Right ventricle myocardium inferior (tissue), 1 donor: ENCODE results near the gene IL1A. TPM values are rescaled to one million over a fixed set of nuclear protein-coding genes. Genes with fewer than 3 reads are reported as not detected.

Source experiments
- ATAC-seq: fragments of 200-7000 bp; cut with Tn5 transposase; one replicate; pipeline ENCODE4 v1.9.1; 2020; ENCODE audit warnings: mild to moderate bottlenecking, moderate library complexity
- DNase-seq: peaks from one replicate; pipeline ENCODE4 v3.0.0; 2021; ENCODE audit errors: missing footprints
- intact Hi-C: fragments of 100-400 bp; cut with DNase I; formaldehyde crosslinking; loops from one replicate; pipeline ENCODE4 v1.11.0; 2022
- total RNA-seq: library from RNA; stranded (reverse); fragmentation: NEBNext Ultra II Directional; extraction: Animal tissue kit (Norgen Biotek cat#: 25700); gene quantifications from one replicate; pipeline ENCODE4 v1.2.1, GENCODE V29; 2021
- donor health status: DM: no; HTN: yes; CAD: no; lungs with severe emphysema.

The IL1A gene
- total RNA-seq, 1 donor from 2014 or later: not detected

DNA sequence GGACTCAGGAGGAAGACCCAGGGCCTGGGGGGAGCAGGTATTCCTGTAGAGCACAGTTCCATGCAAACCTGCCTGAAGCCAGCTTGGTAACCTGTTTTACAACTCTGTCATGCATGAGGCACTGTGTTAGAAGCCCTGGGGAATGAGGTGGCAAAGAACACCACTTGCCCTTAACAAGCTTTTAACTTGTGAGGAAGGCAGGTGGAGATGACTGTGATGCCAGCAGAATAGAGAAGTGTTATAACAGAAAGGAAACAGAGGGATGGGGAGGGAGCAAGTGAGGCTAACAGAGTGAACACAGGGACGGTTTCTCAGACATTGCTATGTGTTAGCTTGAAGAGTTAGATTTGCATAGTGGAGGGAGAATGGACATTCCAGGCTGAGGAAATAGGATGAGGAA, 11.5 kb upstream of the IL1A start:
- no peak for ATAC-seq
- intact Hi-C loops: no loop called here
- no peak for DNase-seq

GRCh38 chr2:112794841-112795240, 10.5 kb upstream of the IL1A start:
- ATAC-seq (no peak), DNase-seq (no peak)
- intact Hi-C loops: no loop called here

GRCh38 chr2:112794131-112794733, 9.9 kb upstream of the IL1A start:
- peak; percentile 57 for ATAC-seq
- no peak for DNase-seq
- intact Hi-C loops: no loop called here

DNA sequence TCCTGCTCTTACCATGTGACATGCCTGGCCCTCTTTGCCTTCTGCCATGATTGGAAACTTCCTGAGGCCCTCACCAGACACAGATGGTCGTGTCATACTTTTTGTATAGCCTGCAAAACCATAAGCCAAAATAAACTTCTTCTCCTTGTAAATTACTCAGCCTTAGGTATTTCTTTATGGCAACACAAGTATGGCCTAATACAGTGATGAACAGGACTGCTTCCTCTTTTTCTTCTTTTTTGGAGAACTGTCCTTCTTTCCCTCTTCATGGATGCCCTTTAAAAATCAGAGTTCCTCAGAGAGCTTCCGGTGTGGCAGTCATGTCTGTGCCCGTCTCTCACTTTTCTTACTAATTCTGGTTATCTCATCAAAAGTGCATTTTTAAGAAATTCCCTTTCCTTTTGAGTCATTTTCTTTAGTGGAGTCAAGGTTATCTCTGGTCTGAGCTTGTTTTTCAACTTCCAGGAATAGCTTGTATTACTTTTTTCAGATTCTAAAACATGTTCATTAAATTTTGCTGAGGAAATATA, 9.2 kb upstream of the IL1A start:
- DNase-seq (no peak), ATAC-seq (peak; percentile 60)
- intact Hi-C loops: no loop called here

DNA sequence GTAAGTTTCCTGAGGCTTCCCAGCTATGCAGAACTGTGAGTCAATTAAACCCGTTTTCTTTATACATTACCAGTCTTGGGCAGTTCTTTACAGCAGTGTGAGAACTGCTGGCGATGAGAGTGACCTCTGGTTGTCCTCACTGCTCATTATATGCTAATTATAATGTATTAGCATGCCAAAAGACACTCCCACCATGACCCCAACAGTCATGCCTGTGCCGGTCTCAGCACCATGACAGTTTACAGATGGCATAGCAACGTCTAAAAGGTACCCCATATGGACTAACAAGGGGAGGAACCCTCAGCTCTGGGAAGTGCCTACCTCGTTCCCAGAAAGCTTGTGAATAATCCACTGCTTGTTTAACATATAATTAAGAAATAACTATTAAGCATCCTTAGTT, 8.1 kb upstream of the IL1A start:
- ATAC-seq: no peak
- intact Hi-C loops: no loop called here

DNA sequence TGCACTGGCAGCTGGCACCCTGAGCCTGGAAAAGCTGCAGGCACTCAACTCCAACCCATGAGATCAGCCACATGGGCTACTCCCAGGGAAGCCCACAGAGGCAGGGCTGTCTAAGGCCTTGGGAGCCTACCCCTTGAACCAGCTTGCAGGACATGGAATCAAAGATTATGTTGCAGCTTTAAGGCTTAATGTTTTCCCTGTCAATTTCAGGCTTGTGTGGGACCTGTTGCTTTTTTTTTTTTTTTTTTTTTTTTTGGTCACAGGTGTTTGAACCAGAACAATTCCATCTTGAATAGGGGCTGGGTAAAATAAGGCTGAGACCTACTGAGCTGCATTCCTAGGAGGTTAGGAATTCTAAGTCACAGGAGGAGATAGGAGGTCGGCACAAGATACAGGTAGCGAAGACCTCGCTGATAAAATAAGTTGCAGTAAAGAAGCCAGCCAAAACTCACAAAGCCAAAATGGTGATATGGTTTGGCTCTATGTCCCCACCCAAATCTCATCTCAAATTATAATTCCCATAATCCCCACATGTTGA, 7.5 kb upstream of the IL1A start:
- ATAC-seq (no peak), DNase-seq (no peak)
- intact Hi-C loops: no loop called here

More for the DNA sequence above, 8.1 kb upstream of the IL1A start:
- DNase-seq: no peak

DNA sequence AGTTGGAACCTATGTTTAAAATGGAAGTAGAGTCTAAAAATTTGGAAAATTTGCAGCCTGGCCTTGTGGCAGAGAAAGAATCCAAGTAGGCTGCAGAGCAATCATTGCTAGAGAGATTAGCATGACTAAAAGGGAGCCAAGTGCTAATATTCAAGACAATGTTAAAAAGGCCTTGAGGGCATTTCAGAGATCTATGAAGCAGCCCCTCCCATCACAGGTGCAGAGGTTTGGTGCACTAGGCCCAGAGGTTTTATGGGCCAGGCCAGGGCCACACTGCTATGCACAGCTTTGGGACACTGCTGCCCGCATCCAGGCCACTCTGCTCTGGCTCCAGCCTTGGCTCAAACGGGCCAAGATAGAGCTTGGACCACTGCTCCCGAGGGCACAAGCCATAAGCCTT, 6.7 kb upstream of the IL1A start:
- DNase-seq: no peak
- no peak for ATAC-seq
- intact Hi-C loops: no loop called here

DNA sequence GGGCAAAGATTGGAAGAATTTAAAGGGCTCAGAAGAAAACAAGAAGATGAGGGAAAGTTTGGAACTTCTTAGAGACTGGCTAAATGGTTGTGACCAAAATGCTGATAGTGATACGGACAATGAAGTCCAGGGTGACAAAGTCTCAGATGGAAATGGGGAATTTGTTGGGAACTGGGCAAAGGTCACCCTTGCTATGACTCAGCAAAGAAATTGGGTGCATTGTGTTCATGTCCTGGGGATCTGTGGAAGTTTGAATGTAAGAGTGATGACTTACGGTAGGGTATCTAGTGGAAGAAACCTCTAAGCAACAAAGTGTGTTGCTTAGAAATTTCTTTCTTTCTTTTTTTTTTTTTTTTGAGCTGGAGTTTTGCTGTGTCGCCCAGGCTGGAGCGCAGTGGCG, 6.0 kb upstream of the IL1A start:
- no peak for DNase-seq
- ATAC-seq: no peak

DNA sequence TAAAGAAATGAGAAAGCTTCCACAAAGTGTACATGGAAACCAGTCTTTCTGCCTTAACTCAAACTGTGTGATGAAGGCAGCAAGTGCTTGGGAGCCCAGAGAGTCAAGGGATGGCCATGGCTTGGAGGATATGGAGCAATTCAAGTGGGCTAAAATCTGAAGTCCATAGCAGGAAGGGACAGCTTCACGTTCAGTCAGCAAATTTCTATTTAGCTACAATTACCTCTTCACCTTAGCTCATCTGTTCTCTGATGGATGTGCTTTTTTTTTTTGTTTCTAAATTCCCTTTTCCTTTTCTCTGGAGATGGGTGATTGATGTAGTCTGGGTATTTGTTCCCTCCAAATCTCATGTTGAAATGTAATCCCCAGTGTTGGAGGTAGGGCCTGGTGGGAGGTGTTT, 4.9 kb upstream of the IL1A start:
- DNase-seq (no peak), ATAC-seq (no peak)
- intact Hi-C loops: no loop called here

More for the DNA sequence above, 6.0 kb upstream of the IL1A start:
- intact Hi-C loops: no loop called here

GRCh38 chr2:112788653-112789052, 4.4 kb upstream of the IL1A start:
- intact Hi-C loops: no loop called here
- ATAC-seq (no peak), DNase-seq (no peak)

DNA sequence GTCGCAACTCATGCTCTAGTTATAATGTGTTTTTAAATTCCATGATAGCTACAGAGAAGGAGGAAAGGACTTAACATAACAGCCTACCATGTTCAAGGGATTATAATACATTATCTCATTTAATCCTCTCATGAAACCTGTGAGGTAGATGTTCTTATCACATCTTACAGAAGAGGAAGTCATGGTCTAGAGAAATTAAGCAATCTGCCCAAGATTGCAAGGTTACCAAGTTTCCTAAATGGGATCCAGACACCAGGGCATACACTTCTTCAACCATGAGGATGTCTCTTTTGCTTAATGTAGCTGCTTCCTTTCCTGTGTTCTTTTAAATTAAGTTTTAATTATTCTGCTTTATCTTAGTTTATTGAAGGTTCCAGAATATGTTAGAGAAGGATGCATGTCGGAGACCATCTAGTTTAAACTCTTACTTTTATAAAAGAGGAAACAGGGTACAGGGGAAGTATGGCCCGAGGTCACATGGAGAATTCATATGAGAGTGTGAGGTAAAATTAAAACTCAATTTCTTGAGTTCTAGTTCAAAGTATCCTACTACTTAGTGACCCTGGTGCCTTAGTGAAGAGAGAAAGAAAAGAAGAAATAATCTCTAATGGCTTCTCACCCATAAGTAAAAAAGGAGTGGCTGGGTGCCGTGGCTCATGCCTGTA, 3.6 kb upstream of the IL1A start:
- intact Hi-C loops: no loop called here
- DNase-seq (no peak), ATAC-seq (no peak)

- no peak for ATAC-seq
- intact Hi-C loops: no loop called here
- no peak for DNase-seq
These were observed 3.0 kb upstream of the IL1A start for GRCh38 chr2:112787294-112787693.

GRCh38 chr2:112783187-112783714, 1.0 kb downstream of the IL1A start:
- ATAC-seq (no peak), DNase-seq (no peak)
- intact Hi-C loops: no loop called here

GRCh38 chr2:112782234-112782799, 2.0 kb downstream of the IL1A start:
- ATAC-seq (no peak), DNase-seq (no peak)
- intact Hi-C loops: no loop called here

DNA sequence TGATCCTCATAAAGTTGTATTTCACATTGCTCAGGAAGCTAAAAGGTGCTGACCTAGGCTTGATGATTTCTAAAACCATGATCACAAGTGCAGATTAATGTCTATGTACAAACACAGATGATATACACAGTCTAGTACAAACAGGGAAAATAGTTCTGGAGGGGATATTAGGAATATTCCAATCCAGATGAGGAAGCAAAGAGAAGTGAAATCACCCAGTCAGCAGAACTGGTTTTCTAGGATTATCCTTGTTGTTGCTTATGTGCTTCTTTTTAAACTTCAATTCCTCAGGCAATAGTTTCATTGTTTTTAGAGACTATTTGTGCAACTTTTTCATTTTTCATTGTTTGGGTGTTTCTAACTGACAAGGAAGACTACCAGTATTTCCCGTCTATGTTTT, 4.7 kb downstream of the IL1A start:
- intact Hi-C loops: no loop called here
- no peak for DNase-seq
- no peak for ATAC-seq

GRCh38 chr2:112777036-112777435, 7.3 kb downstream of the IL1A start:
- no peak for ATAC-seq
- DNase-seq: no peak
- intact Hi-C loops: no loop called here

DNA sequence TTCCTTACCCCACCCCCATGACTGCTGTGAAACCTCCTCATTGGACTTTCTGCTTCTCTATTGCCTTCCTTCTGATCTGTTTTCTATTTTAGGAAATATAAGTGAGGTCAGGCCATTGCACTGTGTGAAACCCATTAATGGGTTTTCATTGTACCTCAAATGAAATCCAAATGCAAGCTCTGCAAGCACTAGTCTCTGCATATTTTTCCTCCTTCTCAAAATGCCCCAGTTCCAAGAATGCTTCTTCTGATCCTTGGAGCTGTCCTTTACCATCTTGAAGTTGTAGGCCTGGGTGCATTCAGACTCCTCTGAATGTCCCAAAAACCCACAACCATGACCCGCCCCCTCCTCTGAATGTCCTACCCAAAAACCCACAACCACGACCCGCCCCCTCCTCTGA, 8.2 kb downstream of the IL1A start:
- DNase-seq (no peak), ATAC-seq (no peak)
- intact Hi-C loops: no loop called here

DNA sequence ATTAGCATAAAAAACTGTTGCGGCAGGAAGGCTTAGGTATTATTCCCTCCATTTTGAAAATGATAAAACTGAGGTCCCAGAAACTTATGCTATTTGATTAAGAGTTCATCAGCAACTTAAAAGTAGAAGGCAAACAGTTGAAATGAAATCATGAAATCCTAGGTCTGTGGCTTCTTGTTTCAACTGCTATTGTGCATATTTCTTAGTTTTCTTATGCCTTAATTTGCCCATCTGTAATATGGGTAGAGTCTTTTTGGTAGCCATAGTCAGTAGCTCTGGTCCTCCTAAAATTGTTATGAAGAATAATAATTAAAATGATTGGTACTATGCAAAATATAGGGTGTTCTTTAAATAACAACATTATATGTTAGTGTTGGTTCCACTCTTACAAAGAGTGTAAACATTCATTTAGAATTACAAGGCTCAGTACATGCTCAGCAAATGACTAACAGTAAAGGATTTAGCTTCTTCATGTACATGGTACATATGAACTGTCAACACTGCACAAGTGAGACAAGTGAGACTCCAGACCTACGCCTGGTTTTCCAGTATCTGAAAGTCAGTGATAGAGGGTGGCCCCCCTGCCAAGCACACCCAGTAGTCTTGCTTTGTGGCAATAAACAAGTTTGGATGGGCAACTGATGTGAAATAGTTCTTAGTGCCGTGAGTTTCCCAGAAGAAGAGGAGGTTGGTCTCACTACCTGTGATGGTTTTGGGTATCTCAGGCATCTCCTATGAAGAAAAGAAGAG, 9.6 kb downstream of the IL1A start:
- intact Hi-C loops: no loop called here
- ATAC-seq: no peak
- DNase-seq: no peak

DNA sequence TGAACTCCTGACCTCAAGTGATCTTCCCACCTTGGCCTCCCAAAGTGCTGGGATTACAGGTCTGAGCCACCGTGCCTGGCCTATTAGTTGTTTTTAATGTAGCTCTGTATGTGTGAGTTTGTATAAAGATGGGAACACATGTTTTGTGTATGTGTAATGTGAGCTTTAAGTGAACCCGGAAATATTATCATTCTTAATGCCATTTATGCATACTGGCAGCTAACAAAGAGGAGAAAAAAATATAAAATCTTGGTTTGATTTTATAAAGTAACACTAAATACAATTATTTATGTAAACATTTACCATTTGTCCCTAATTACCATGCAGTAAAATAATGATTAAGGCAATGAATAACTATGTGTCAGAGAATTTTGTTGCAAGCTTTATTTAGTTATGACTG, 10.7 kb downstream of the IL1A start:
- ATAC-seq: no peak
- no peak for DNase-seq
- intact Hi-C loops: no loop called here
